WI38 (cell line): ENCODE data around the gene PCIF1.

Experiments
- H3K4me3 ChIP-seq: 2 replicates; pipeline ENCODE4 v1.5.1; 2011; ENCODE audit warnings: low read depth, mild to moderate bottlenecking, control low read depth, low read length
- TF ChIP-seq, protein P1 (sequence below): IDR thresholded peaks from 2 replicates; pipeline ENCODE4 v1.5.1; 2012; ENCODE audit warnings: low read depth, mild to moderate bottlenecking, control low read depth, low read length

PCIF1 gene

DNA sequence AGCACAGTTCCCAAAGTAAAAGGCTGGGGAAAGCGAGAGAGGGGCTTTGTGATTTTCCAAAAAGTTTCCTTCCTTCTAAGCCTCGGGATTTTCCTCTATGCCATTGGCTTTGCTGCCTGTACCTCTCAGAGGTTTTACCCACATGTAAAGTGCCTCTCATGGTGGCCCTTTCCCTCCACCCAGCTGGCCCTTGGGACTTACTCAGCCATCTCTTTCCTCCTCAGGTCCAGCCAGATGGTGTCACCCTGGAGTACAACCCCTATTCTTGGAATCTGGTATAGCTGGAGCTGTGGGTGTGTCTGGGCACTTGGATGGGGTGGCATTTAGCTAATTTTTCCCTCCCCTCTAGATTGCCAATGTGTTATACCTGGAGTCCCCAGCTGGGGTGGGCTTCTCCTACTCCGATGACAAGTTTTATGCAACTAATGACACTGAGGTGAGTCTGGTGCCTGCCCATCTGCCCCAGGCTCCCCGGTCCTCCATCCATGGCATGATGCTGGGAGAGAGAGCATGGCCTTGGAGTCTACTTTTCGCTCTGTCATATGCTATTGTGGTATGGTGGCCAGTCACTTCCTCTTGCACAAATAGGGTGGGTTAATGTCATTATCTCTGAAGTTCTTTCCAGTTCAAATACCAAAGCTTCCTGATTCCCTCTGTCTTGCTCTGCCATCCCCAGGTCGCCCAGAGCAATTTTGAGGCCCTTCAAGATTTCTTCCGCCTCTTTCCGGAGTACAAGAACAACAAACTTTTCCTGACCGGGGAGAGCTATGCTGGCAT lies 42.2 kb upstream of the PCIF1 start:
- TF ChIP-seq, protein P1, sequence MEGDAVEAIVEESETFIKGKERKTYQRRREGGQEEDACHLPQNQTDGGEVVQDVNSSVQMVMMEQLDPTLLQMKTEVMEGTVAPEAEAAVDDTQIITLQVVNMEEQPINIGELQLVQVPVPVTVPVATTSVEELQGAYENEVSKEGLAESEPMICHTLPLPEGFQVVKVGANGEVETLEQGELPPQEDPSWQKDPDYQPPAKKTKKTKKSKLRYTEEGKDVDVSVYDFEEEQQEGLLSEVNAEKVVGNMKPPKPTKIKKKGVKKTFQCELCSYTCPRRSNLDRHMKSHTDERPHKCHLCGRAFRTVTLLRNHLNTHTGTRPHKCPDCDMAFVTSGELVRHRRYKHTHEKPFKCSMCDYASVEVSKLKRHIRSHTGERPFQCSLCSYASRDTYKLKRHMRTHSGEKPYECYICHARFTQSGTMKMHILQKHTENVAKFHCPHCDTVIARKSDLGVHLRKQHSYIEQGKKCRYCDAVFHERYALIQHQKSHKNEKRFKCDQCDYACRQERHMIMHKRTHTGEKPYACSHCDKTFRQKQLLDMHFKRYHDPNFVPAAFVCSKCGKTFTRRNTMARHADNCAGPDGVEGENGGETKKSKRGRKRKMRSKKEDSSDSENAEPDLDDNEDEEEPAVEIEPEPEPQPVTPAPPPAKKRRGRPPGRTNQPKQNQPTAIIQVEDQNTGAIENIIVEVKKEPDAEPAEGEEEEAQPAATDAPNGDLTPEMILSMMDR, result no peak
- H3K4me3 ChIP-seq, result peak overlapping the region; percentile 83

DNA sequence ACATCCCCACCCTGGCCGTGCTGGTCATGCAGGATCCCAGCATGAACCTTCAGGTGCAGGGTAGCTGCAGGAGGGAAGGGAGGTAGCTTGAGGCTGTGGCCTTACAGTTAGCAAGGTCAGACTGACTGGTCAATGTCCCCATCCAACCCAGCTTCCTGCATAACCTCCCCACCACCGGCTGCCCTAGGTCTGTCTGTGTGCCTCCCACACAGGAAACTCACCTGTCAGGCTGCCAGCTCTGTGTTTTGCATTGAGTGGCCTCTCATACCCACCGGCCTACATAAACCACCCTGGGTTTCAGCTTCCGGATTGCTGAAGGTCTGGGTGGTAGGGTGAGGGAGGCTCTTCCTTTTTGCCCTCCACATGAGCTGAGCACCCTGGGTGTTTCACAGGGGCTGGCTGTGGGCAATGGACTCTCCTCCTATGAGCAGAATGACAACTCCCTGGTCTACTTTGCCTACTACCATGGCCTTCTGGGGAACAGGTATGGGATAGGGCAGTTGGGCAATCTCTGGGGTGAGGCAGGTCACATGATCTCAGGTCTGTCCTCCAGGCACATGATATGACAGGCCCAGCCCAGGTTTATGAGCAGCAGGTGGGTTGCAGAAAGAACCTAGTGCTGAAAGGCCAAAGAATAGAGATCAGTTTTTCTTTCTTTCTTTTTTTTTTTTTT lies 41.5 kb upstream of the PCIF1 start:
- TF ChIP-seq, protein P1, result no peak
- no peak overlapping the region for H3K4me3 ChIP-seq

DNA sequence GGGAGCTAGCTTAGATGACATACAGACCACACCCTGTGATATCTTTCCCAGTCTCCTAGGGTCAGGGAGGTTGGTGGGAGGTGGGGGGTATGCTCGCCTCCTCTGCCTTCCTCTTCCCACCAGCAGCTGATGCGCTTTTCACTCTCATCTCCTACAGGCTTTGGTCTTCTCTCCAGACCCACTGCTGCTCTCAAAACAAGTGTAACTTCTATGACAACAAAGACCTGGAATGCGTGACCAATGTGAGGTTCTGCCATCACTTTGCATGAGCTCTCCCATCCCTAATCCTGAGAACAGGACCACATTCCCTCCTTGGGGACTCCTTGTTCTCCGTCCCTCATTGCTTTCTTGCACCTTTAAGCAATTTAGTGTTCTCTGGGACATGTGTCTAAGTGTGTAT lies 40.7 kb upstream of the PCIF1 start:
- no peak overlapping the region for H3K4me3 ChIP-seq
- TF ChIP-seq, protein P1, result no peak

DNA sequence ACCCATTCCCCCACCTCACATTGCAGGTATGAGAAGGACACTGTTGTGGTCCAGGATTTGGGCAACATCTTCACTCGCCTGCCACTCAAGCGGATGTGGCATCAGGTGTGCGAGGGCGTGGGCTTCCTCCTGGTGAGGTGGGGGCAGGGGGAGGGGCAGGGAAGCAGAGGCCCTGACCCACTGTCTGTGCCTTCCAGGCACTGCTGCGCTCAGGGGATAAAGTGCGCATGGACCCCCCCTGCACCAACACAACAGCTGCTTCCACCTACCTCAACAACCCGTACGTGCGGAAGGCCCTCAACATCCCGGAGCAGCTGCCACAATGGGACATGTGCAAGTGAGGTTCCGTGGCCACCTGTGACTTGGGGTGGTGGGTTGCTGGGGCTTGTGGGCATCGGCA lies 39.7 kb upstream of the PCIF1 start:
- TF ChIP-seq, protein P1, result no peak
- no peak overlapping the region for H3K4me3 ChIP-seq

DNA sequence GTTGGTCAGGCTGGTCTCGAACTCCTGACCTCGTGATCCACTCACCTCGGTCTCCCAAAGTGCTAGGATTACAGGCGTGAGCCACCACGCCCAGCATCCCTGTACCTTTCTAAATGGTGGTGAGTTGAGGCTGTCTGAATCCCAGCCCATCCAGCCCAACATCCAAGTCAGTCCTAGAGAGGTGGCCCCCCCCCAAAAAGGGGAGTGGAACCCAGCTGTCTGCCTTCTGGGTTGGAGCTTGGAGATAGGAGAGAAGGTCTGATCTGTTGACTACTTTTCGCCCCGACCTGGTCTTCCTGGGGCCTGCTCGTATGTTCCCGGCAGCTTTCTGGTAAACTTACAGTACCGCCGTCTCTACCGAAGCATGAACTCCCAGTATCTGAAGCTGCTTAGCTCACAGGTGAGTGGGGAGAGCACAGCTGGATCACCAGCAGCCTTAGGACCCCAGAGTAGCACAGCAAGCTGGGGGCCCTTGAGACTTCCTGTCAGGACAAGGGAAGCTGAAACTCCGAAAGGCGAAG lies 37.8 kb upstream of the PCIF1 start:
- H3K4me3 ChIP-seq, result no peak overlapping the region
- TF ChIP-seq, protein P1, result no peak

DNA sequence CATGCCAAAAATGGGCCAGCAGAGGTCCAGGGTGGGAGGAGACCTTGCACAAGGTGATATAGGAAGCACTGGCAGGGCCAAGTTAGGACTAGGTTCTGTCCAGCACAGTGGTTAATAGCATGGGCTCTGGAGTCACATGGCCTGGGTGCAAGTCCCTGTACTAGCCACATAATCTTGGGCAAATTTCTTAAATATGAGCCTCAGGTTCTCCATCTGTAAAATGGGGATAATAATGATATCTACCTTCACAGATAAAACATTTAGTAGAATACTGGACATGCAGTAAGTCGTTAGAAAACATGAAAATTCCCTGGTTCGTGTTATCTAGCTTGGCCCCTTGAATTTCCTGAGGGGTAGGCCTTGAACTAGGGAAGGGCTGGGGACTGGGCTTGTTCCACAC lies 37.2 kb upstream of the PCIF1 start:
- no peak overlapping the region for H3K4me3 ChIP-seq
- TF ChIP-seq, protein P1, result no peak

DNA sequence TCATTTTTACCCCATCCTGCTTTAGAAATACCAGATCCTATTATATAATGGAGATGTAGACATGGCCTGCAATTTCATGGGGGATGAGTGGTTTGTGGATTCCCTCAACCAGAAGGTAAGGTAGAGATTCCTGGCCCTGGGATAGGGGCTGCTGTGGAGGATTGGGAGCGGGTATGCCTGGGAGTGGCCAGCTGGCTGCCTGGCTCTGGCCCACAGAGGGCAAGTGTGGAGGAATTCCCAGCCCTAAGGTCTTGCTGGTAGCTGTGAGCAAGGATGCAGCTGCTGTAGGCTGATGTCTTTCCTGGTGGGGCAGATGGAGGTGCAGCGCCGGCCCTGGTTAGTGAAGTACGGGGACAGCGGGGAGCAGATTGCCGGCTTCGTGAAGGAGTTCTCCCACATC lies 36.8 kb upstream of the PCIF1 start:
- TF ChIP-seq, protein P1, result no peak
- no peak overlapping the region for H3K4me3 ChIP-seq
